K562 (cell line): Measurements from ENCODE around the gene PLEKHA7.

Source experiments
- MYBL2 ChIP-seq, 2 experiments: fragments of 450-650 bp in 1 of 2; sonication (generic) in 1 of 2; formaldehyde crosslinking in 1 of 2; IDR thresholded peaks; 2 replicates each; pipeline versions ENCODE4 v1.6.1 to v1.8.1; 2017 to 2022; ENCODE audit warnings: borderline replicate concordance in 1 of 2, inconsistent platforms in 1 of 2, low read depth in 1 of 2, mild to moderate bottlenecking in 1 of 2, missing genetic modification reagents in 1 of 2, moderate library complexity in 1 of 2
- RB1 ChIP-seq: fragments of 450-650 bp; IDR thresholded peaks from 2 replicates; pipeline ENCODE4 v1.6.1; 2017; ENCODE audit warnings: low read depth, mild to moderate bottlenecking
- TF ChIP-seq, protein P1 (sequence below): fragments of 250-450 bp; sonication (Bioruptor Pico); IDR thresholded peaks from 2 replicates; pipeline ENCODE4 v1.8.0; 2022; ENCODE audit warnings: inconsistent platforms, mild to moderate bottlenecking, moderate library complexity, borderline replicate concordance

DNA sequence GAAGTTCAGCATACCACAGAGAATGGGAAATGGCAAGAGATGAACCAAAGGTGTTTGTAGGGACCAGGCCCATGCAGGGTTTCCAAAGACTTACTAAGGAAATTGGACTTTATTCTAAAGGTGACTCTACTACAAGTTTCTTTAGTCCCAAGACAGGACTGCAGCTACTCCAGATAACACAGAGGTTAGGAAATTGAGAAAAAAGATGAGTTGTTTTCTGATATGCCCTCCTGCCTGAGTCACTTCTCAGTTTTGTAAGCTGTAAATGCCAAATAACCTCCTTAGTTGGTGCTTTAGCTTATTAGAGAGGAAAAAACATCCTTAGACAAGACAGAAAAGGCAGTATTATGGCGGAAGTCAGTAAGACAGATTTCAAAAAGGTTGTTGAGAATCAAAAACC, 179.8 kb downstream of the PLEKHA7 start:
- TF ChIP-seq, protein P1, sequence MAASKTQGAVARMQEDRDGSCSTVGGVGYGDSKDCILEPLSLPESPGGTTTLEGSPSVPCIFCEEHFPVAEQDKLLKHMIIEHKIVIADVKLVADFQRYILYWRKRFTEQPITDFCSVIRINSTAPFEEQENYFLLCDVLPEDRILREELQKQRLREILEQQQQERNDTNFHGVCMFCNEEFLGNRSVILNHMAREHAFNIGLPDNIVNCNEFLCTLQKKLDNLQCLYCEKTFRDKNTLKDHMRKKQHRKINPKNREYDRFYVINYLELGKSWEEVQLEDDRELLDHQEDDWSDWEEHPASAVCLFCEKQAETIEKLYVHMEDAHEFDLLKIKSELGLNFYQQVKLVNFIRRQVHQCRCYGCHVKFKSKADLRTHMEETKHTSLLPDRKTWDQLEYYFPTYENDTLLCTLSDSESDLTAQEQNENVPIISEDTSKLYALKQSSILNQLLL (CRISPR knock-in tag), result no peak
- TF ChIP-seq MYBL2 (IDR thresholded peaks at IDR 0.05; ENCODE audit: low read depth) (no peak), MYBL2 (CRISPR knock-in tag; IDR thresholded peaks at IDR 0.05; ENCODE audit: borderline replicate concordance) (no peak), RB1 (no peak)
